Loucy (cell line): Measurements from ENCODE around the gene MELK.
"Not testable (repeated sequence)": the region's sequence is repeated elsewhere in the genome, so short reads cannot be mapped to it uniquely, and the experiment has no call there.

ENCODE experiments used
- H2AFZ ChIP-seq: fragments of 200-600 bp; sonication (generic); 2 replicates; pipeline ENCODE4 v1.6.0; 2016; ENCODE audit warnings: antibody characterized with exemption, mild to moderate bottlenecking, low read length, moderate library complexity
- H3F3A ChIP-seq: fragments of 200-600 bp; 2 replicates; pipeline ENCODE4 v1.6.0; 2016; ENCODE audit warnings: antibody characterized with exemption, low read depth, mild to moderate bottlenecking
- H3K27me3 ChIP-seq: fragments of 200-600 bp; sonication (generic); 2 replicates; pipeline ENCODE4 v1.6.1; 2014; ENCODE audit warnings: low read length, mild to moderate bottlenecking; ENCODE audit not compliant: insufficient read depth, poor library complexity, severe bottlenecking
- H3K36me3 ChIP-seq: fragments of 200-600 bp; sonication (generic); 2 replicates; pipeline ENCODE4 v1.6.1; 2016; ENCODE audit warnings: low read length; ENCODE audit not compliant: insufficient read depth
- H3K4me1 ChIP-seq: fragments of 200-600 bp; sonication (generic); 2 replicates; pipeline ENCODE4 v1.5.1; 2014; ENCODE audit warnings: low read length, mild to moderate bottlenecking; ENCODE audit not compliant: insufficient read depth, poor library complexity, severe bottlenecking
- H3K4me2 ChIP-seq: fragments of 200-600 bp; sonication (generic); 2 replicates; pipeline ENCODE4 v1.6.0; 2014; ENCODE audit warnings: antibody characterized with exemption, low read length, low read depth, mild to moderate bottlenecking; ENCODE audit not compliant: poor library complexity, severe bottlenecking
- H3K4me3 ChIP-seq: fragments of 200-600 bp; sonication (generic); 2 replicates; pipeline ENCODE4 v1.5.1; 2014; ENCODE audit warnings: low read length, mild to moderate bottlenecking, mixed read lengths; ENCODE audit not compliant: poor library complexity, severe bottlenecking
- H3K79me2 ChIP-seq: fragments of 200-600 bp; sonication (generic); 2 replicates; pipeline ENCODE4 v1.6.1; 2014; ENCODE audit warnings: low read length; ENCODE audit not compliant: insufficient read depth
- H3K9ac ChIP-seq: fragments of 200-600 bp; sonication (generic); 2 replicates; pipeline ENCODE4 v1.6.0; 2014; ENCODE audit warnings: mild to moderate bottlenecking, low read depth, low read length, moderate library complexity; ENCODE audit not compliant: poor library complexity, severe bottlenecking
- H3K9me2 ChIP-seq: fragments of 200-600 bp; sonication (generic); replicated peaks from 2 replicates; pipeline ENCODE4 v1.6.1; 2016; ENCODE audit warnings: low read depth, low read length, mixed read lengths
- H3K9me3 ChIP-seq: fragments of 200-600 bp; sonication (generic); 2 replicates; pipeline ENCODE4 v1.6.1; 2014; ENCODE audit warnings: mild to moderate bottlenecking, antibody characterized with exemption, low read length, low read depth; ENCODE audit not compliant: insufficient read depth
- H4K20me1 ChIP-seq: fragments of 200-600 bp; sonication (generic); 2 replicates; pipeline ENCODE4 v1.6.0; 2014; ENCODE audit warnings: antibody characterized with exemption, low read length, mild to moderate bottlenecking; ENCODE audit not compliant: insufficient read depth, poor library complexity, severe bottlenecking
- CTCF ChIP-seq: fragments of 200-600 bp; sonication (generic); conservative IDR thresholded peaks from 2 replicates; pipeline ENCODE4 v1.5.1; 2014; ENCODE audit warnings: mild to moderate bottlenecking, antibody characterized with exemption, low read length
- EZH2phosphoT487 ChIP-seq: fragments of 200-600 bp; IDR thresholded peaks from 2 replicates; pipeline ENCODE4 v1.6.1; 2018; ENCODE audit warnings: antibody characterized with exemption, mild to moderate bottlenecking, moderate library complexity, borderline replicate concordance

The MELK gene

DNA sequence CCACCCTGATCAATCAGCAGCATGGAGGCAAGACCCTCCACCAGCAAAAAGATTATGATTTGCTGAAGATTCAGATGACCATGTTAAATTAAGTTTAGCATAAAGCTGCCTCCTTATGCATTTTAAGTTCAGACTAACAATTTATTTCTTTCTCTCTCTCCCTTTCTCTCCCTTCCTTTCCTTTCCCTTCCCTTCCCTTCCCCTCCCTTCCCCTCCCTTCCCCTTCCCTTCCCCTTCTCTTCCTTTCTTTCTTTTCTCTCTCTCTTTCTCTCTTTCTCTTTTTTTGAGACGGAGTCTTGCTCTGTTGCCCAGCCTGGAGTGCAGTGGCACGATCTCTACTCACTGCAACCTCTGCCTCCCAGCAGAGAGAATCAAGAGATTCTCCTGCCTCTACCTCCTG, 1.4 kb upstream of the MELK start:
- no peak overlapping the region for H3K4me2 ChIP-seq
- peaks cover 5% of the 10 kb centered on the region for H4K20me1 ChIP-seq

GRCh38 chr9:36574045-36574444, 1.4 kb downstream of the MELK start:
- not testable (repeated sequence) for H3K9me3 ChIP-seq, H4K20me1 ChIP-seq, H3F3A ChIP-seq, H3K9me2 ChIP-seq, H3K27me3 ChIP-seq, H3K36me3 ChIP-seq
- H3K4me1 ChIP-seq = peaks cover 36% of the 10 kb centered on the region
- H3K9ac ChIP-seq = peak overlapping the region; percentile 95
- peak overlapping the region; percentile 83 for H3K4me2 ChIP-seq
- peaks cover 57% of the 10 kb centered on the region for H3K79me2 ChIP-seq
- H2AFZ ChIP-seq = peak overlapping the region; percentile 44; the same call in 1 of the 2 replicates
- H3K4me3 ChIP-seq = peak overlapping the region; percentile 91

More for the DNA sequence above, 1.4 kb upstream of the MELK start:
- Histone ChIP-seq H3K4me3 (no peak overlapping the region), H3K4me1 (peaks cover 20% of the 10 kb centered on the region), H3K9me3 (no peaks in the 10 kb centered on the region), H3K9me2 (no peaks in the 10 kb centered on the region), H3K27me3 (peaks cover 6% of the 10 kb centered on the region), H2AFZ (peak overlapping the region; percentile 65; the same call in 1 of the 2 replicates), H3K36me3 (no peaks in the 10 kb centered on the region), H3K79me2 (peaks cover 36% of the 10 kb centered on the region), H3K9ac (no peak overlapping the region), H3F3A (no peaks in the 10 kb centered on the region)
- TF ChIP-seq EZH2phosphoT487 = no peak
- no peak for TF ChIP-seq CTCF

DNA sequence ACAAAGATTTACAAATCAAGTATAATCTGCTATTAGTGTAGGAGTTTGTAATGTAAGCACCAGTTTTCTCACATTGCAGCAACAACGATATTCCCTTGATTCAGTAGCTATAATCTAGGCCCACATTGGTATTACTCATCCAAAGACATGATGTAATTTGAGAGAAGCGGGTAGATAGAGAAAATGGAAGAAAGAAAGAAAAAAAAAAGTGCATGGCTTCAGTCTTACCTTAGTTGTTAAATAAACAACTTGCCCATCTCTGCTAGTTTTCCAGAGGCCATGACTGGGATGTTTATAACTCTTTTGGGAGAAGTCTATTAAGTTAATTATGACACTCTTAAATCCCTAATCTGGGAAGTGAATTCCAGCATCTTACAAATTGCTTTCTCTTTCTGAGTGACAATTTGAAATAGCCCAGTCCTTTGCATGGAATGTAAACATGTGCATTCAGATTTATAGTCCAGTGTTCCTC, 2.8 kb downstream of the MELK start:
- peaks cover 6% of the 10 kb centered on the region for H3K27me3 ChIP-seq
- H3K79me2 ChIP-seq = peaks cover 69% of the 10 kb centered on the region
- no peaks in the 10 kb centered on the region for H3F3A ChIP-seq
- no peak overlapping the region for H2AFZ ChIP-seq
- H4K20me1 ChIP-seq = peaks cover 5% of the 10 kb centered on the region
- peak overlapping the region; percentile 23 for H3K9ac ChIP-seq
- no peaks in the 10 kb centered on the region for H3K9me2 ChIP-seq
- H3K36me3 ChIP-seq = no peaks in the 10 kb centered on the region
- peak overlapping the region; percentile 83 for H3K4me2 ChIP-seq
- H3K9me3 ChIP-seq = no peaks in the 10 kb centered on the region
- peaks cover 36% of the 10 kb centered on the region for H3K4me1 ChIP-seq
- TF ChIP-seq CTCF = no peak
- TF ChIP-seq EZH2phosphoT487 = no peak
- H3K4me3 ChIP-seq = peak overlapping the region; percentile 91

GRCh38 chr9:36576866-36577265, 4.2 kb downstream of the MELK start:
- H3K4me1 ChIP-seq = peaks cover 36% of the 10 kb centered on the region
- peaks cover 5% of the 10 kb centered on the region for H4K20me1 ChIP-seq
- H3K36me3 ChIP-seq = no peaks in the 10 kb centered on the region; the same call in 1 of the 2 replicates
- no peaks in the 10 kb centered on the region for H3F3A ChIP-seq
- H3K9ac ChIP-seq = no peak overlapping the region
- TF ChIP-seq CTCF (no peak), EZH2phosphoT487 (no peak)
- H3K9me3 ChIP-seq = no peaks in the 10 kb centered on the region
- peaks cover 6% of the 10 kb centered on the region for H3K27me3 ChIP-seq
- H3K4me3 ChIP-seq = peak overlapping the region; percentile 42
- H3K79me2 ChIP-seq = peaks cover 80% of the 10 kb centered on the region
- peak overlapping the region; percentile 83 for H3K4me2 ChIP-seq
- no peaks in the 10 kb centered on the region for H3K9me2 ChIP-seq
- H2AFZ ChIP-seq = no peak overlapping the region
